ENCODE results near the gene MRPL37.
"Not testable (repeated sequence)": the region's sequence is repeated elsewhere in the genome, so short reads cannot be mapped to it uniquely, and the experiment has no call there.

DNA sequence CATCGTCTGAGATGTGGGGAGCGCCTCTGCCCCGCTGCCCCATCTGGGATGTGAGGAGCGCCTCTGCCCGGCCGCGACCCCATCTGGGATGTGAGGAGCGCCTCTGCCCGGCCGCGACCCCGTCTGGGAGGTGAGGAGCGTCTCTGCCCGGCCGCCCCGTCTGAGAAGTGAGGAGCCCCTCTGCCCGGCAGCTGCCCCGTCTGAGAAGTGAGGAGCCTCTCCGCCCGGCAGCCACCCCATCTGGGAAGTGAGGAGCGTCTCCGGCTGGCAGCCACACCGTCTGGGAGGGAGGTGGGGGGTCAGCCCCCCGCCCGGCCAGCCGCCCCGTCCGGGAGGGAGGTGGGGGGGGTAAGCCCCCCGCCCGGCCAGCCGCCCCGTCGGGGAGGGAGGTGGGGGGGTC lies 33.2 kb downstream of the MRPL37 start:
- TF ChIP-seq POLR2A (IDR thresholded peaks at IDR 0.05; ENCODE audit: low read depth, low read length); RAD21 (IDR thresholded peaks at IDR 0.05; ENCODE audit: low read length); FOS (IDR thresholded peaks at IDR 0.05; ENCODE audit: low read depth, low read length); RFX5 (IDR thresholded peaks at IDR 0.05; ENCODE audit: low read depth, low read length); SMC3 (IDR thresholded peaks at IDR 0.05; ENCODE audit: low read depth, low read length); MAZ (IDR thresholded peaks at IDR 0.05; ENCODE audit: borderline replicate concordance, low read depth, low read length); CEBPB (IDR thresholded peaks at IDR 0.05; ENCODE audit: low read depth, low read length); BHLHE40 (IDR thresholded peaks at IDR 0.05; ENCODE audit: low read depth, low read length); NFE2L2 (IDR thresholded peaks at IDR 0.05; ENCODE audit: low read depth, low read length); MXI1 (IDR thresholded peaks at IDR 0.05; ENCODE audit: borderline replicate concordance, low read depth, low read length); RCOR1 (IDR thresholded peaks at IDR 0.05; ENCODE audit: insufficient replicate concordance, low read length): not testable (repeated sequence)
- TF ChIP-seq, protein P1, sequence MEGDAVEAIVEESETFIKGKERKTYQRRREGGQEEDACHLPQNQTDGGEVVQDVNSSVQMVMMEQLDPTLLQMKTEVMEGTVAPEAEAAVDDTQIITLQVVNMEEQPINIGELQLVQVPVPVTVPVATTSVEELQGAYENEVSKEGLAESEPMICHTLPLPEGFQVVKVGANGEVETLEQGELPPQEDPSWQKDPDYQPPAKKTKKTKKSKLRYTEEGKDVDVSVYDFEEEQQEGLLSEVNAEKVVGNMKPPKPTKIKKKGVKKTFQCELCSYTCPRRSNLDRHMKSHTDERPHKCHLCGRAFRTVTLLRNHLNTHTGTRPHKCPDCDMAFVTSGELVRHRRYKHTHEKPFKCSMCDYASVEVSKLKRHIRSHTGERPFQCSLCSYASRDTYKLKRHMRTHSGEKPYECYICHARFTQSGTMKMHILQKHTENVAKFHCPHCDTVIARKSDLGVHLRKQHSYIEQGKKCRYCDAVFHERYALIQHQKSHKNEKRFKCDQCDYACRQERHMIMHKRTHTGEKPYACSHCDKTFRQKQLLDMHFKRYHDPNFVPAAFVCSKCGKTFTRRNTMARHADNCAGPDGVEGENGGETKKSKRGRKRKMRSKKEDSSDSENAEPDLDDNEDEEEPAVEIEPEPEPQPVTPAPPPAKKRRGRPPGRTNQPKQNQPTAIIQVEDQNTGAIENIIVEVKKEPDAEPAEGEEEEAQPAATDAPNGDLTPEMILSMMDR (conservative IDR thresholded peaks at IDR 0.05; ENCODE audit: low read depth, low read length) = not testable (repeated sequence)
- TF ChIP-seq, protein P2, sequence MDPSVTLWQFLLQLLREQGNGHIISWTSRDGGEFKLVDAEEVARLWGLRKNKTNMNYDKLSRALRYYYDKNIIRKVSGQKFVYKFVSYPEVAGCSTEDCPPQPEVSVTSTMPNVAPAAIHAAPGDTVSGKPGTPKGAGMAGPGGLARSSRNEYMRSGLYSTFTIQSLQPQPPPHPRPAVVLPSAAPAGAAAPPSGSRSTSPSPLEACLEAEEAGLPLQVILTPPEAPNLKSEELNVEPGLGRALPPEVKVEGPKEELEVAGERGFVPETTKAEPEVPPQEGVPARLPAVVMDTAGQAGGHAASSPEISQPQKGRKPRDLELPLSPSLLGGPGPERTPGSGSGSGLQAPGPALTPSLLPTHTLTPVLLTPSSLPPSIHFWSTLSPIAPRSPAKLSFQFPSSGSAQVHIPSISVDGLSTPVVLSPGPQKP (IDR thresholded peaks at IDR 0.05; ENCODE audit: borderline replicate concordance, low read depth, low read length) = not testable (repeated sequence)
- TF ChIP-seq, protein P3, sequence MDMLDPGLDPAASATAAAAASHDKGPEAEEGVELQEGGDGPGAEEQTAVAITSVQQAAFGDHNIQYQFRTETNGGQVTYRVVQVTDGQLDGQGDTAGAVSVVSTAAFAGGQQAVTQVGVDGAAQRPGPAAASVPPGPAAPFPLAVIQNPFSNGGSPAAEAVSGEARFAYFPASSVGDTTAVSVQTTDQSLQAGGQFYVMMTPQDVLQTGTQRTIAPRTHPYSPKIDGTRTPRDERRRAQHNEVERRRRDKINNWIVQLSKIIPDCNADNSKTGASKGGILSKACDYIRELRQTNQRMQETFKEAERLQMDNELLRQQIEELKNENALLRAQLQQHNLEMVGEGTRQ (IDR thresholded peaks at IDR 0.05; ENCODE audit: low read depth, low read length) = not testable (repeated sequence)

All from IMR-90 (cell line).